ENCODE results near the gene CYLD. TPM values are rescaled to one million over a fixed set of nuclear protein-coding genes. Genes with fewer than 3 reads are reported as not detected.

Gene CYLD
- total and polyA plus RNA-seq, 2 donors (not counting 3 experiments of a cell fraction or from before 2014, with no cell fraction given) = 7.4 to 21.5 TPM

DNA sequence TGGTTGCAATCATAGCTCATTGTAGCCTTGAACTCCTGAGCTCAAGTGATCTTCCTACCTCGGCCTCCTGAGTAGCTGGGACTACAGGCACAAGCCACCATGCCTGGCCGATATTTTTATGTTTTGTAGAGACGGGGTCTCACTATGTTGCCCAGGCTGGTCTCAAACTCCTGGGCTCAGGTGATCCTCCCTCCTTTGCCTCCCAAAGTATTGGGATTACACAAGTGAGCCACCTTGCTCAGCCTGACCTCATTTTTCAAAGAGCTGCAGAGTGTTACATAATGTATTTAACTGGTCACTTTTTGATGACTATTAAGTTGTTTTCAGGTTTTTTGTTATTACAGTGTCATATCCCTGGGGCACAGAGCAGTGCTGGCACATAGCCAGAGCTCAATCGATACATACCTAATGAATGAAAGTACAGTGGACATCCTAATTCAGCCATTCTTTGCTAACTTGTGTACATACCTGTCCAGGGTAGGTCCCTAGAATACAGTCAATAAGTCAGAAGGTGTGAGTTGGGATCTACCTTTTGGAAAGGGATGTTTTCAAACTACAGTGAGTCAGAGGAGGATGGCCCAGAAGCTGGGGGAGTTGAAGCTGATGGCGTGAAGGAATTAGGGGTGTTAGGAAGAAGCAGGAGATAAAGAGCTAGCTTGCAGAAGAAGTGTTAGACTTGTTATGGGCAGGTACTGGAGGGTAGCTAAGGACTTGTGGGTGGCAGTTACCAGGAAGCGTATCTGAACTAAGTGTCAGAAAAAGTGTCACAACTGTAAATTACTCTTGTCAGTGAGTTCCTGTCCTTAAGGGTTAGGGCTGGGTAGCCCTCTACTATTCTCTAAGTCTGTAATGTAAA lies 20.1 kb upstream of the CYLD start:
- BruUV-seq (replicated peaks) = no TSS peak
- no peak for DNase-seq (ENCODE audit: low read depth, low spot score)

More for the DNA sequence above, 20.1 kb upstream of the CYLD start:
- TF ChIP-seq FOS (IDR thresholded peaks at IDR 0.05; ENCODE audit: borderline replicate concordance, insufficient read depth, low read length) (no peak), MYC (IDR thresholded peaks at IDR 0.05; ENCODE audit: low read depth, low read length) (no peak), POLR2A (IDR thresholded peaks at IDR 0.05; ENCODE audit: low read depth, low read length) (no peak), POLR2AphosphoS5 (IDR thresholded peaks at IDR 0.05; ENCODE audit: insufficient read depth, low read depth, low read length) (no peak), JUN (IDR thresholded peaks at IDR 0.05; ENCODE audit: borderline replicate concordance, insufficient read depth, insufficient read length, low read depth) (no peak), EZH2 (IDR thresholded peaks at IDR 0.05; ENCODE audit: borderline replicate concordance, low read depth, low read length, severe bottlenecking) (no peak), GATA2 (IDR thresholded peaks at IDR 0.05; ENCODE audit: insufficient read depth, insufficient read length, low read depth, low read length) (no peak)
- TF ChIP-seq, protein P1, sequence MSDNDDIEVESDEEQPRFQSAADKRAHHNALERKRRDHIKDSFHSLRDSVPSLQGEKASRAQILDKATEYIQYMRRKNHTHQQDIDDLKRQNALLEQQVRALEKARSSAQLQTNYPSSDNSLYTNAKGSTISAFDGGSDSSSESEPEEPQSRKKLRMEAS (IDR thresholded peaks at IDR 0.05; ENCODE audit: insufficient read depth, insufficient read length) = no peak
- TF ChIP-seq, protein P2, sequence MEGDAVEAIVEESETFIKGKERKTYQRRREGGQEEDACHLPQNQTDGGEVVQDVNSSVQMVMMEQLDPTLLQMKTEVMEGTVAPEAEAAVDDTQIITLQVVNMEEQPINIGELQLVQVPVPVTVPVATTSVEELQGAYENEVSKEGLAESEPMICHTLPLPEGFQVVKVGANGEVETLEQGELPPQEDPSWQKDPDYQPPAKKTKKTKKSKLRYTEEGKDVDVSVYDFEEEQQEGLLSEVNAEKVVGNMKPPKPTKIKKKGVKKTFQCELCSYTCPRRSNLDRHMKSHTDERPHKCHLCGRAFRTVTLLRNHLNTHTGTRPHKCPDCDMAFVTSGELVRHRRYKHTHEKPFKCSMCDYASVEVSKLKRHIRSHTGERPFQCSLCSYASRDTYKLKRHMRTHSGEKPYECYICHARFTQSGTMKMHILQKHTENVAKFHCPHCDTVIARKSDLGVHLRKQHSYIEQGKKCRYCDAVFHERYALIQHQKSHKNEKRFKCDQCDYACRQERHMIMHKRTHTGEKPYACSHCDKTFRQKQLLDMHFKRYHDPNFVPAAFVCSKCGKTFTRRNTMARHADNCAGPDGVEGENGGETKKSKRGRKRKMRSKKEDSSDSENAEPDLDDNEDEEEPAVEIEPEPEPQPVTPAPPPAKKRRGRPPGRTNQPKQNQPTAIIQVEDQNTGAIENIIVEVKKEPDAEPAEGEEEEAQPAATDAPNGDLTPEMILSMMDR (IDR thresholded peaks at IDR 0.05; ENCODE audit: extremely low read depth in 1 of 2, insufficient read depth in 1 of 2, low read depth in 1 of 2, low read length in 2 of 2) = no peak
- Histone ChIP-seq H3K36me3 (ENCODE audit: control insufficient read depth in 2 of 2, extremely low read depth in 1 of 2, insufficient read depth in 2 of 2, low read length in 2 of 2) (no peaks in the 10 kb centered on the region), H3K9ac (replicated peaks; ENCODE audit: extremely low read depth, insufficient read depth, low read length) (no peak overlapping the region), H3K4me1 (ENCODE audit: control insufficient read depth, extremely low read depth, insufficient read depth, low read length) (no peaks in the 10 kb centered on the region), H3K79me2 (ENCODE audit: control insufficient read depth, insufficient read depth, low read length) (no peaks in the 10 kb centered on the region), H3K9me1 (replicated peaks; ENCODE audit: control insufficient read depth, extremely low read depth, insufficient read depth, low read length) (no peaks in the 10 kb centered on the region), H3K4me2 (ENCODE audit: insufficient read depth, low read length) (no peak overlapping the region), H3K9me3 (replicated peaks; ENCODE audit: control insufficient read depth, insufficient read depth, low read length) (no peaks in the 10 kb centered on the region), H2AFZ (ENCODE audit: low read depth, low read length) (no peak overlapping the region), H3K27me3 (ENCODE audit: control insufficient read depth in 2 of 2, insufficient read depth in 2 of 2, low read length in 2 of 2) (no peaks in the 10 kb centered on the region), H3K4me3 (replicated peaks in 1 of 3; ENCODE audit: insufficient read depth in 1 of 3, low read depth in 1 of 3, low read length in 3 of 3) (no peak overlapping the region), H3K27ac (ENCODE audit: insufficient read depth, low read depth, low read length) (no peak overlapping the region), H4K20me1 (replicated peaks; ENCODE audit: control insufficient read depth, extremely low read depth, insufficient read depth, low read length) (no peaks in the 10 kb centered on the region)
- CTCF ChIA-PET = interaction anchor here (0.6 to 1.8 kb wide), 4 partner anchors 13 to 1143 kb away, joined by 3 to 6 read pairs (median 3); no protein-coding TSS in a partner anchor
- dilution Hi-C loops (cut with MboI; ENCODE audit: extremely low pct_ligation_motif_present, low sequenced_read_pairs) = no loop called here
- POLR2A ChIA-PET = no interaction called here
- no peak for FAIRE-seq
- intact Hi-C loops (cut with micrococcal nuclease) = no loop called here

Data from endothelial cell of umbilical vein (primary cell).